SK-N-MC (cell line): ENCODE data around the gene HERC4.

Experiments
- EZH2 ChIP-seq: fragments of 200-600 bp; sonication (generic); IDR thresholded peaks from one replicate; pipeline ENCODE4 v1.6.1; 2017; ENCODE audit warnings: antibody characterized with exemption
- FOXP2 ChIP-seq: optimal IDR thresholded peaks from 2 replicates; pipeline ENCODE3; 2011; ENCODE audit warnings: mild to moderate bottlenecking, moderate library complexity; ENCODE audit not compliant: insufficient read depth; ENCODE audit errors: extremely low read length, control extremely low read depth
- POLR2AphosphoS5 ChIP-seq: IDR thresholded peaks from 2 replicates; pipeline ENCODE4 v1.6.1; 2012; ENCODE audit warnings: mild to moderate bottlenecking, low read depth, low read length, borderline replicate concordance

- TF ChIP-seq POLR2AphosphoS5, result no peak
- no peak for TF ChIP-seq FOXP2
- no peak for TF ChIP-seq EZH2
Measured at GRCh38 chr10:68077026-68077425, 1.9 kb upstream of the HERC4 start.
